Large intestine (tissue), 3 donors: ENCODE measurements around the gene GALNT17. TPM values are rescaled to one million over a fixed set of nuclear protein-coding genes. Genes with fewer than 3 reads are reported as not detected.

Experiments
- DNase-seq, 2 donors: peaks; one replicate each; pipeline versions ENCODE4 v3.0.0 to v3.0.0-alpha.2; 2013
- H3K27ac ChIP-seq: one replicate; pipeline ENCODE4 v1.5.1; 2013; ENCODE audit warnings: low read length
- H3K27me3 ChIP-seq: 2 replicates; pipeline ENCODE4 v1.6.1; 2013; ENCODE audit warnings: low read length; ENCODE audit not compliant: control insufficient read depth, insufficient read depth
- H3K36me3 ChIP-seq: 2 replicates; pipeline ENCODE4 v1.6.1; 2013; ENCODE audit warnings: low read length; ENCODE audit not compliant: control insufficient read depth, insufficient read depth
- H3K4me1 ChIP-seq: one replicate; pipeline ENCODE4 v1.6.1; 2013; ENCODE audit warnings: low read length; ENCODE audit not compliant: control insufficient read depth, insufficient read depth
- H3K4me3 ChIP-seq: one replicate; pipeline ENCODE4 v1.5.1; 2013; ENCODE audit warnings: low read length
- H3K9me3 ChIP-seq: one replicate; pipeline ENCODE4 v1.6.1; 2013; ENCODE audit warnings: mild to moderate bottlenecking, low read depth, low read length, moderate library complexity; ENCODE audit not compliant: control insufficient read depth
- WGBS: methylation state at CpG from one replicate; pipeline ENCODE4 v1.1.5; 2013; ENCODE audit warnings: low lambda C conversion rate; ENCODE audit not compliant: insufficient coverage; 5-methylcytosine and 5-hydroxymethylcytosine counted together
- polyA plus RNA-seq: library from polyadenylated mRNA; unstranded; fragments of 120-200 nt; gene quantifications from one replicate; pipeline ENCODE4 v1.2.1, GENCODE V29; 2013

The GALNT17 gene
- polyA plus RNA-seq, 1 donor: 2.7 TPM

DNA sequence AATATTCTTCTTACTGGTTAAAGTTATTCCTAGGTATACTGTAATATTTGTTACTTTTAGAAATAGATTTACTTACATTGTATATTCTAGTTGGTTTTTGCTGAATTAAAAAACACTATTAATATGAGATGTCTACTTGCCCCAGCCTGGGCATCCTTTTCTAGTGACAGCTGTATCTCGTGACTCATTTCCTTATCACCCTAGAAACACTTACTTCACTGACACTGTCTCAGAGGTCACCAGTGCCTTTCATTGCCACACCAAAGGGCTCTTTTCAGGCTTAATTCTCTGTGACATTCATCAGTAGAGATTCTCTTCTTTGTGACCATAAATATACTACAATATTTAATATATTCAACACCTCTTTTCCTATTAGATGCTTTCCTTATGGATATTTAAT, 194.7 kb downstream of the GALNT17 start:
- Histone ChIP-seq H3K4me1 (no peaks in the 10 kb centered on the region), H3K4me3 (no peak overlapping the region), H3K27me3 (no peaks in the 10 kb centered on the region), H3K27ac (no peak overlapping the region), H3K36me3 (no peaks in the 10 kb centered on the region), H3K9me3 (no peaks in the 10 kb centered on the region)
- no peak for DNase-seq
- no CpG with 5 or more reads among the region's 1 CpG for WGBS

DNA sequence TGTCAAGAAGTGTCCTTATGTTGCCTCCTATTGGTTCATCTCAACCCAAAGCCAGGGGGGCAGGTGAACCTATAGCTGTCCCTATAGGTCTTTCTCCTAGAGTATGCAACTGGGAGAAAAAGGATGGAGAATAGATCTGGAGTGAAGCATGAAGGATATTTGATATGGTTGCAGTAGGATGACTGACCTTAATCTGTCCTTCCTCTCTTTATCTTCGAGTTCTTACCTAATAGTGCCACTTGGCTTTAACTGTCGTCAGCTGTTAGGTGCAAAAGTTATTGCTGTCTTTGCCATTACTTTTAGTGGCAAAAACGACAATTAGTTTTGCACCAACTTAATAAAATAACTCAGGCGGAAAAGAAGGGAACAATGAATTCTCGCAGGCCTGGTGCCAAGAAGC, 196.0 kb downstream of the GALNT17 start:
- Histone ChIP-seq H3K27me3 (no peaks in the 10 kb centered on the region), H3K4me3 (no peak overlapping the region), H3K4me1 (no peaks in the 10 kb centered on the region), H3K36me3 (no peaks in the 10 kb centered on the region), H3K9me3 (no peaks in the 10 kb centered on the region), H3K27ac (no peak overlapping the region)
- 86% methylated on average over 2 of the region's 5 CpGs for WGBS
- DNase-seq: no peak

DNA sequence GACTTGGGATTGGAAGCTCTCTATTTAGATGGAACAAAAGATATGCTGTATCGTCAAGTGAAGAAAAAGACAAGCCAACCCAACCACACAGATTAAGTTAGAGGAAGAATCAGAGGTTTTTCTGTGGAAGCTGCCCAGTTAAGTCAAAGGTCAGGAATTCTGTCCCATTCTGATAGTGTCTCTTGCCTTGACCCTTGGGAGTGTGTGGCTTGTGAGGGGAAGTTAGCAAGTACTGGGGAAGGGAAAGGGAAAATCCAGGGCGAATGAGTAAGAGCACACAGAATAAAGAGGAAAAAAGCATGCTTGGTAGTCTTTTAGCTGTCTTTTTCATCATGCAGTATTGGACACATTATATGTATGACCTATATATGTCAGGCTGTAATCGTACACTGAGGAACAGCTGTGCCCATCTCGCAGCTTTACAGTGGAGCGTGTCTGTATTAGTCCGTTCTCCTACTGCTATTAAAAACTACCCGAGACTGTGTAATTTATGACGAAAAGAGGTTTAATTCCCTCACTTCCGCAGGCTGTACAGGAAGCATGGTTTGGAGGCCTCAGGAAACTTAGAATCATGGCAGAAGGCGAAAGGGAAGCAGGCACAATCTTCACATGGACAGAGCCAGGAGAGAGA, 197.2 kb downstream of the GALNT17 start:
- no peak overlapping the region for H3K4me3 ChIP-seq
- no peaks in the 10 kb centered on the region for H3K4me1 ChIP-seq
- no peak for DNase-seq
- no peaks in the 10 kb centered on the region for H3K36me3 ChIP-seq
- H3K27ac ChIP-seq: no peak overlapping the region
- no peaks in the 10 kb centered on the region for H3K27me3 ChIP-seq
- 60% methylated on average over 1 of the region's 10 CpGs for WGBS
- no peaks in the 10 kb centered on the region for H3K9me3 ChIP-seq

DNA sequence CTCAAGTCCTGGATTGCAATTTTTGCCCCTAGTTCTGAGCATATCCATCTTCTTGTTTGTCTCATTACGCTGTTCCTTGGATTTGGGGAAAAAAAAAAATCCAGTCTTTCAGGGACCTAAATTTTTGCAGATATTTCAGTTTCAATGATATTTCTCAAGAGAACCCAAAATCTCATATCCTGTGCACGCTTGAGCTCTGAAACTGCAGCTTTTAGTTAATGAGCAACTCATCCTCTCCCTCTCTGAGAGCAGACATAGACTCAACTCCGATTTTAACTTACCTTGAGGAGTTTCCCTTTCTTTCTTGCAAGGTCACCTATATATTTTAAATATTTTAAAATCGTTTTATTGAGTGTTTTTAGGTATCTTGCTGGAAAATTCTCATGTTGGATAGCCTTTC, 200.3 kb downstream of the GALNT17 start:
- Histone ChIP-seq H3K27me3 (no peaks in the 10 kb centered on the region), H3K4me3 (no peak overlapping the region), H3K4me1 (no peaks in the 10 kb centered on the region), H3K9me3 (no peaks in the 10 kb centered on the region), H3K27ac (no peak overlapping the region), H3K36me3 (no peaks in the 10 kb centered on the region)
- no peak for DNase-seq
- 43% methylated on average over 1 of the region's 4 CpGs for WGBS

DNA sequence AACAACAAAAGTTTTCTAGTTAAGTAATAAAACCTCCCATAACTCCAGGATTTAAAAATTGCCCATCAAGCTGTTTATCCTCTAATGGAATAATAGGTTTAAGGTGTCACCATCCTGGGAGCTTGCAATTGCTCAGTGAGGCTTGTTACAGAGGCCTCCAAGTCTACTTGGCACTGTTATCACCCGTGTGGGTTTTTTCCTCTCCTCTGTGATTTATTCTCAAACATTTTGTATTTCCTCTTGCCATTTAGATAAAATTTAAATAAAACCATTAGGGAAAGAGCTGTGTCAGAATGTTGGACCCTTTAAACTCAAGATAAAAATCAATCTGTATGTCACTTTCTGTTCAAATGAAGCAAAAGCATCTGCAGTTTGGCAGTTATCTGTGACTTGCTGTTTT, 202.6 kb downstream of the GALNT17 start:
- Histone ChIP-seq H3K27ac (no peak overlapping the region), H3K4me3 (no peak overlapping the region), H3K36me3 (no peaks in the 10 kb centered on the region), H3K27me3 (no peaks in the 10 kb centered on the region), H3K9me3 (no peaks in the 10 kb centered on the region), H3K4me1 (no peaks in the 10 kb centered on the region)
- WGBS: no CpG with 5 or more reads among the region's 1 CpG
- DNase-seq: no peak

DNA sequence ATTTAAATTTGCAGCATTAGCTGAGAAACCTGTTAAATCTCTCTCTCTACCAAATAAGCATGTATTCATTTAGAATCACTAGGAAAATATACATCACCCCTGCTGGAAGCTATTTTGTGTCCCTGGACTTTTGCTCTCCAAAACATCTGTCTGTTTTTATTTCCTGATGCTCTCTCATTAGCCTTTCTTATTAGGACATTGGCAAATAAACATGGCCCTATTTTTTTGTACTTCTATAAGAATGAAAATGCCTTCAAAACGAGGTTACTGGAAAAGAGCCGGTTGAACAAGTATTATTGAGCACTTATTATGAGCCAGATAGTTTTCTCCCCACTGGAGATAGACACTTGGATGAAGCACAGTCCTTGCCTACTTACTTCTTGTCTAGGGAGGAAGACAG, 206.9 kb downstream of the GALNT17 start:
- no CpG with 5 or more reads among the region's 2 CpGs for WGBS
- H3K9me3 ChIP-seq: no peaks in the 10 kb centered on the region
- H3K27me3 ChIP-seq: no peaks in the 10 kb centered on the region
- H3K4me3 ChIP-seq: no peak overlapping the region
- no peaks in the 10 kb centered on the region for H3K36me3 ChIP-seq
- no peak overlapping the region for H3K27ac ChIP-seq
- no peak for DNase-seq
- no peaks in the 10 kb centered on the region for H3K4me1 ChIP-seq

DNA sequence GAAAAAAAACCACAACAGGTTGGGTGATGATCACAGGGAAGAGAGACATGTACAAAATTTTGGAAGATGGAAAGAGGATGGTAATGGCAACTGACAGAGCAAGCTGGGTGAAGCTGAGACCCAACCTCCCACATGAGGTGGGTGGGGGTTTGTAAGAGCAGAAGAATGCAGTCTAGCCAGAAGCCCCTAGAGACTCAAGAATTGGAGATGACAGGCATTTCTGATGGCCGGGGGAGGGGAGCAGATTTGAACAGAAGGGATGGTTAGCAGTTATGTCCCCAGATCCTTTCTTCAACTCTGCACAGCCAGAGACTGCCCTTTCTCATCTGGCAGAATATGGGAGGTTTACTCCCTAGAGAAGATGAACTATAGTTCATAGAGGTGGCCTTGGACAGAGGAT, 208.0 kb downstream of the GALNT17 start:
- DNase-seq: no peak
- no peak overlapping the region for H3K27ac ChIP-seq
- H3K9me3 ChIP-seq: no peaks in the 10 kb centered on the region
- no peaks in the 10 kb centered on the region for H3K27me3 ChIP-seq
- H3K4me1 ChIP-seq: no peaks in the 10 kb centered on the region
- no CpG with 5 or more reads among the region's 1 CpG for WGBS
- no peaks in the 10 kb centered on the region for H3K36me3 ChIP-seq
- H3K4me3 ChIP-seq: no peak overlapping the region

DNA sequence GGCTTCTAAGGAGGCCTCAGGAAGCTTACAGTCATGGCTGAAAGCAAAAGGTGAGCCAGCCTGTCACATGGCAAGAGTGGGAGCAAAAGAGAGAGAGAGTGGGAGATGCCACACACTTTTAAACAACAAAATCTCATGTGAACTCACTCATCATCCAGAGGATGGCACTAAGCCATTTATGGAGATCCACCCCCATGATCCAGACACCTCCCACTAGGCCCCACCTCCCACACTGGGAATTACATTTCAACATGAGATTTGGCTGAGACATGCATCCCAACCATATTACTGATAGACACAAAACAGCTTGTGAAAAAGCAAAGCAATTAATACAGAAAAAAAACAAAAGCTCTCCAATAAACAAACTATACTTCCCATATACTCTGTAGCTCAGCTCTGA, 210.3 kb downstream of the GALNT17 start:
- Histone ChIP-seq H3K36me3 (no peaks in the 10 kb centered on the region), H3K4me3 (no peak overlapping the region), H3K4me1 (no peaks in the 10 kb centered on the region), H3K27ac (no peak overlapping the region), H3K27me3 (no peaks in the 10 kb centered on the region), H3K9me3 (no peaks in the 10 kb centered on the region)
- DNase-seq: no peak

DNA sequence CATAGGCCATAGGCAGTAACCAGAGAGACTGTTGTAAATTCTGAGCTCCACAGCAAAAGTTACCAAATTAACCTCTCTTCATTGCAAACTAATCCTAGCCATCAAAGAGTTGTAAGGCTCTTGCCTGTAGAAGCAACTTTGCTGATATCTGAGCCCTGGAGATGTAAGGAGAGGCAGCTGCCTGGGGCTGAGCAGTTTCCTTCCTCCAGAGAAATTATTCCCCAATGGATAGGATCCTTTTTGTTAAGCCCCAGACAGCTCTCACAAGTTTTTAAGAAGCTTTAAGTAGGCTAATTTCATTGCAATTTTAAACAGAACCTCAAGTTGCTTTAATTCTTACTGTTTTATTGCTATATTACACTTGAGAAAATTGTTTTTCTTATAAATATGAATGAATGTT, 211.1 kb downstream of the GALNT17 start:
- H3K4me1 ChIP-seq: no peaks in the 10 kb centered on the region
- no peaks in the 10 kb centered on the region for H3K27me3 ChIP-seq
- H3K36me3 ChIP-seq: no peaks in the 10 kb centered on the region
- no peak for DNase-seq
- H3K4me3 ChIP-seq: no peak overlapping the region
- no peaks in the 10 kb centered on the region for H3K9me3 ChIP-seq
- H3K27ac ChIP-seq: no peak overlapping the region

DNA sequence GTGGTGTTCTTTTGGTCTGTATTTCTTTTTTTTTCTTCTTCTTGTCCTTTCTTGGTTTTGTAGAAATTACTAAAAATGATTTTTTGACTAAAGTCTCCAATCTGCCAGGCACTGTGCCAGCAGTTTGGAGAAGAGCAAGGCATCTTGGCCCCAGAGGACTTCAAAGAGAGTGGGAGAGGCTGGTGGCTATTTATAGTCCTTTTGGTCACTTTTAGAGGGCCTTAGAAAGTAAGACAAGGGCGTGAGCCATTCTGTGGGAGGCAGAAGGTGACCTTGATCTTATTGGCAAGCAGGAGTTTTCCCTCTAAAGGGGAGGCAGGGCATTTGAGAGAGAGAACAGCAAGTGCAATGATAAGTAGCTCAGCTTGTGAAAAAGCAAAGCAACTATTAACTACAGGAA, 211.9 kb downstream of the GALNT17 start:
- Histone ChIP-seq H3K9me3 (no peaks in the 10 kb centered on the region), H3K27ac (no peak overlapping the region), H3K27me3 (no peaks in the 10 kb centered on the region), H3K36me3 (no peaks in the 10 kb centered on the region), H3K4me1 (no peaks in the 10 kb centered on the region), H3K4me3 (no peak overlapping the region)
- no CpG with 5 or more reads among the region's 1 CpG for WGBS
- DNase-seq: no peak

DNA sequence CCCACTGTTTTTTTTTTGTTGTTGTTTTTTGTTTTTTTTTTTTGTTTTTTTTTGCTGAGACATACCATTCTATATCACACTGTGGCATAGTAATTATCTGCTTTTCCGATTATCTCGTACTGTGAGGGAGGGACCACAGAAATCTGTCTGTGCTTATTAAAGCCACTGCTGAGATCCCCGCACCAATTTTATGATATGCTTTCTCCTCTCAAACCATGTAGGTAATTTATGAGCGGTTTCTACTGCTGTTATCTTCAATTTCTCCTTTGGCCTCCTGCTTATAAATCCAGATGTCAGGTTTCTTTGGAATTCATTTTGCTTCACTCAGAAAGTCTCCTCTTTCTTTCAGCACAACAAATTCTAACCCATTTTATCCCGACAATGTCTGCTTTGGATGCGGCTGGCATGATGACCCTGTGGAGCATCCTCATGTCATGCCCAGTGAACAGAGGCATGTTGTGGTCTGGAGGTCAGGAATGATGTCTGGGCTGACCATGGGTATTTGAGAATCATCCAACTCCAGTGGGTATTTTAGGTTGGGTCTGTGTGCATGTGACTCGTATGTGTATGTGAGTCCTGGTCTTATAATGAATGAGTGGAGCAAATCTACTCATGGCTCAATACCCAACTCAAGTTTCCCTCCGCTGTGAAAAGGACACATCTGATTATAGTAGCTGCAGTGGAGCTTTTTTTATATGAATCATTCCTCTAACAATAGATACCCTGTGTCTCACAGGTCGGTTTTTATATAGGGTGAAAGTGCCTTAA, 213.4 kb downstream of the GALNT17 start:
- H3K4me1 ChIP-seq: no peaks in the 10 kb centered on the region
- no peak overlapping the region for H3K27ac ChIP-seq
- no peaks in the 10 kb centered on the region for H3K27me3 ChIP-seq
- H3K4me3 ChIP-seq: no peak overlapping the region
- DNase-seq: no peak
- WGBS: 14% methylated on average over 2 of the region's 9 CpGs
- H3K9me3 ChIP-seq: no peaks in the 10 kb centered on the region
- no peaks in the 10 kb centered on the region for H3K36me3 ChIP-seq
